Central memory CD8-positive, alpha-beta T cell (primary cell): ENCODE results near the gene THRAP3.
A peak's percentile ranks its signal among the peaks of the same experiment; 100 is the strongest.

Experiments
- ATAC-seq: fragments of 150-1000 bp; cut with Tn5 transposase; replicated peaks from 2 replicates; pipeline ENCODE4 v1.10.0; 2022; ENCODE audit warnings: mild to moderate bottlenecking, moderate FRiP score, moderate number of reproducible peaks; ENCODE audit not compliant: poor library complexity, severe bottlenecking; ENCODE audit errors: extremely low read depth
- DNase-seq, 2 donors: peaks; one replicate each; pipeline ENCODE4 v3.0.0; 2021; ENCODE audit warnings: low spot score in 2 of 2
- H3K27ac Mint-ChIP-seq: one replicate; pipeline ENCODE4 v1.8.0; 2022; ENCODE audit warnings: low read depth, mild to moderate bottlenecking, moderate library complexity, mixed read lengths
- H3K27me3 Mint-ChIP-seq: one replicate; pipeline ENCODE4 v1.8.0; 2022; ENCODE audit warnings: mixed read lengths
- H3K36me3 Mint-ChIP-seq: one replicate; pipeline ENCODE4 v1.8.0; 2022; ENCODE audit warnings: mild to moderate bottlenecking, moderate library complexity, mixed read lengths; ENCODE audit not compliant: insufficient read depth
- H3K4me1 Mint-ChIP-seq: one replicate; pipeline ENCODE4 v1.8.0; 2022; ENCODE audit warnings: mixed read lengths
- H3K4me3 Mint-ChIP-seq: one replicate; pipeline ENCODE4 v1.8.0; 2022; ENCODE audit warnings: mild to moderate bottlenecking, moderate library complexity, mixed read lengths
- H3K9me3 Mint-ChIP-seq: one replicate; pipeline ENCODE4 v1.8.0; 2022; ENCODE audit warnings: mixed read lengths

Gene THRAP3

DNA sequence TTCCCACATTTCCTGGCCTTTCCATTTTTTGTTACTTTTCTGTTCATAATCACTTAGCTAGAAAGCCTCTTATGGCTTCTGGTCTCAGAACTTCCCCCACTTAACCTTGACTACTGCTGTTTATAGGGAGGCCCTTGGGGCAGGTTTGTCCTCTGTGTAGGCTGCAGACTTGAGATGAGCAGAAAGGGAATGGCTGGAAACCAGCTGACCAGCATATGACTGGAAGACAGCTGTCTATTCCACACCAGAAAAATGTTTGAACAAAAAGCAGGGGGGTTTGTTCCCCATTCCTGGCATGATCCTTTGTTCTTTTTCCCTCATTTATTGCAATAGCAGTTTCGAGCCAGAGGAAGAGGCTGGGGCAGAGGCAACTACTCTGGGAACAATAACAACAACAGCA lies 77.0 kb downstream of the THRAP3 start:
- DNase-seq (no peak), ATAC-seq (no peak)
- H3K4me1 Mint-ChIP-seq = no peaks in the 10 kb centered on the region
- H3K9me3 Mint-ChIP-seq = no peaks in the 10 kb centered on the region
- H3K4me3 Mint-ChIP-seq = no peak overlapping the region
- H3K27me3 Mint-ChIP-seq = no peaks in the 10 kb centered on the region
- H3K36me3 Mint-ChIP-seq = peaks cover 65% of the 10 kb centered on the region
- no peak overlapping the region for H3K27ac Mint-ChIP-seq

DNA sequence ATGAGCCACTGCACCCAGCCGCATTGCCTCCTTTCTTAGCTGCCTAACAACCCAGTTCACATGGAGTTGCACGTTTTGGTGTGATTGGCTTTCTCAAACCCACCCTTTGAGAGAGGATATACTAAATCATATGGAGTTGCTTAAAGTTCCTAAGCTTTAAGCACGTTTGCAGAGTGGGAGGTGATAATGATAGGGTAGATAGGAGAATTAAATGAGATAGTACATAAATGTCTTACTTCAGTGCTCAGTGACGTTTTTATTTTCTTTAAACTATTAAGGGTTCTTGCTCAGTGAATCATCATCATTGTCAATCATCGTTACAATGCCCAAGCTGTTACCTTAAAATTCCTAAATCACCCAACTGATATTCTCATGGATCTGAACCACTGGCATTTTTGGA lies 79.0 kb downstream of the THRAP3 start:
- Mint-ChIP-seq H3K36me3 (peaks cover 55% of the 10 kb centered on the region), H3K9me3 (no peaks in the 10 kb centered on the region), H3K4me3 (no peak overlapping the region), H3K27ac (peak overlapping the region; percentile 86), H3K4me1 (peaks cover 5% of the 10 kb centered on the region), H3K27me3 (no peaks in the 10 kb centered on the region)
- ATAC-seq = no peak
- DNase-seq = no peak

DNA sequence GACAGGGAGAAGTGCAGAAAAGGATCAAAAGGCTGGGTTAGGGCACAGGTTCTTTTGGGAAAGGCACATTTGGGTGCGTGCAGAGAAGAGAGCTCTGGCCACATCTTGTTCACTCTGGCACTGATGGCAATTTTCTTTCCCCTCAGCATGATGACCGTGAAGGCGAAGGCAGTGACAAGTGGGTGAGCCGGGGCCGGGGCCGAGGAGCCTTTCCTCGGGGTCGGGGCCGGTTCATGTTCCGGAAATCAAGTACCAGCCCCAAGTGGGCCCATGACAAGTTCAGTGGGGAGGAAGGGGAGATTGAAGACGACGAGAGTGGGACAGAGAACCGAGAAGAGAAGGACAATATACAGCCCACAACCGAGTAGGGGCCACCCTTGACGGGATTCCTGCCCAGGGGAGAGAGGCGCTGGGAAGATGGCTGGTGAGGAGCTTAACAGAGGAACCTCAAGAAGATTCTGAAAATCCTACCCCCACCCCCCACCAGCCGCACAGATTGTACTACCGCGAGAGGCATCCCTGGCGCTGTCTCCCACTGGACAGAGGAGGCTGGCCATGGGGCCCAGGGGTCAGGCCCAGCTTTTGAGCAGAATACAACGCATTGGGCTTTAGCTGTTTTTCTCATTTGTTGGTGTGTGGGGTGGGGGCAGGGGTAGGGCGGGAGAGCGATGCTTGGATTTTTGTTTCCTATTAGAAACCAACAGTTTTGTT lies 79.6 kb downstream of the THRAP3 start:
- DNase-seq (no peak), ATAC-seq (no peak)
- peaks cover 5% of the 10 kb centered on the region for H3K4me1 Mint-ChIP-seq
- H3K4me3 Mint-ChIP-seq = no peak overlapping the region
- H3K9me3 Mint-ChIP-seq = no peaks in the 10 kb centered on the region
- peak overlapping the region; percentile 86 for H3K27ac Mint-ChIP-seq
- peaks cover 51% of the 10 kb centered on the region for H3K36me3 Mint-ChIP-seq
- H3K27me3 Mint-ChIP-seq = no peaks in the 10 kb centered on the region

DNA sequence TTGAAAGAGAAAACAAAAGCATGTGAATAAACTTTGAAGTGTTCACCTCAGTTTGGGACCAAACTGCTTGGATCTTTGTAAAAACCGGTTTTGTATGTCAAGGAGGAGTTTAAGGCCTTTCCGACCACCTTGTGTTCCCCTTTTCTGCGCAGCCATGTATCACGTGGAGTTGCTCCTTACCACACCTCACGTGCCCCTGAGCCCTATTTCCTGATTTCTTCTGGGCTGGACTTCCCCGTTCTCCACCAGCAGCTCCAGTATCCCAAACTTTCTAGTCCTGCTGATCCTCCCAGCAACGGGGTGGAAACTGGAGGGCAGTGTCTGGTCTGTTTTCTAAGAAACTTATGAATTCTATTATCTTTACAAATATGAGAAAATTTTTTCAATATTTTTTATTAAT lies 80.3 kb downstream of the THRAP3 start:
- Mint-ChIP-seq H3K9me3 (no peaks in the 10 kb centered on the region), H3K36me3 (peaks cover 45% of the 10 kb centered on the region), H3K4me1 (peaks cover 5% of the 10 kb centered on the region), H3K27ac (peak overlapping the region; percentile 46), H3K27me3 (no peaks in the 10 kb centered on the region), H3K4me3 (no peak overlapping the region)
- ATAC-seq (no peak), DNase-seq (no peak)

DNA sequence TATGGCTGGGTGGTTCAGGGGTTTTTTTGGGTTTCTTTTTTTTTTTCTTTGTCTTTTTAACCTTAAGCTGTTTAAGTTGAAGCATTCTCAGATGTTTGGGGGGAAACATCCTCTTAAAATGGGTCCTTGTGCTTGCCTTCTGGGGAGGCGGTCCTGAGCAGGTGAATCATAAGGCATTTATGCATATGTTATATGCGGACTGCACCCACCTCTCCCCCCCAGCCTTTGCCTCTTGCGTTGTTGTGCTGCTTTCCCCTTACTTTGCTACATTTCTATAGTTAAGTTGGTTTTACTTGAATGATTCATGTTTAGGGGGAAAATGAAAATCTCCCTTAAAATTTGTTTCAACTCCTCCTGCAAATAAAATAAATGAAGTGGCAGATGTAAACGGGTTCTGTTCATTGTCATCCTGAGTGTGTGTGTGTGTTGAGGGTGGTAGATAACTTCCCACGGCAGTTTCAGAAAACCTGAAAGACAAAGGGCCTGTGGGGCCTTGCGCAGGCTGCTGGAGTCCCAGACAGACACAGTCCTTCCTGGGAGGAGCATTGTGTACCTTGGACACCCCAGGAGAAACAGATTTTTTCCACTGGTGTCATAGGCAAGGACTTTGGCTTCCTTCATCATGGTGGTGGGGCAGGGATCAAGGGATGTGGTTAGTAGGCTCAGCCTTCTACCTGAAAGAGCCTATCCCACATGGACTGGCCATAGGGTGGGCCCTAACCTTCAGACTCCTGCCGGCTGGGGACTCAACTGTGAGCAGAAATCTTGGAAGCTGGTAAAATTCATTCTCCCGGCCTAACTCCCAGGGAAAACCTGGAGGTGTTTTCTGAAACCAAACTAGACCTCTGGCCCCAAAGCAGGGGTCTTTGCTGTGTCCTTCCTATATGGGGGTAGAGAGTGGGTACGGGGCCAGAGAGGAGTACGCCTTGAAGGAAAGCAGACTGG lies 81.0 kb downstream of the THRAP3 start:
- no peaks in the 10 kb centered on the region for H3K9me3 Mint-ChIP-seq
- H3K4me1 Mint-ChIP-seq = peaks cover 5% of the 10 kb centered on the region
- no peak for ATAC-seq
- H3K4me3 Mint-ChIP-seq = peak overlapping the region; percentile 91
- H3K27ac Mint-ChIP-seq = peak overlapping the region; percentile 46
- DNase-seq = no peak
- no peaks in the 10 kb centered on the region for H3K27me3 Mint-ChIP-seq
- H3K36me3 Mint-ChIP-seq = peaks cover 40% of the 10 kb centered on the region

DNA sequence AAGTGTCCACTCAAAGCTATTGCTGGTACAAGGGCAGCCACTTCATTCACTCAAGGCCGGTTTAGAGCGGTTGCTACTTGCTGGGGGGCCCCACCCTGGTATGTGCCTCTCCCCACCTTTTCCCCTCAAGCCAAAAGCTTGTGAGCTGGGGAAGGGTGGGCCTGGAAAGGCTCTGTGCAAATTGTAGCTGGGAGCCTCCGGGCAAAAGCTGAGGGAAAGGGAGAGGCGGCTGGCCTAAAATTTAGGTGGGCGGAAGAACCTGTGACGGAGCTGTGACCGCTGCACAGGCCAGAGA lies 81.6 kb downstream of the THRAP3 start:
- no peak for ATAC-seq
- peaks cover 35% of the 10 kb centered on the region for H3K36me3 Mint-ChIP-seq
- H3K9me3 Mint-ChIP-seq = no peaks in the 10 kb centered on the region
- peak overlapping the region; percentile 91 for H3K4me3 Mint-ChIP-seq
- DNase-seq = no peak
- peaks cover 10% of the 10 kb centered on the region for H3K4me1 Mint-ChIP-seq
- H3K27me3 Mint-ChIP-seq = no peaks in the 10 kb centered on the region
- H3K27ac Mint-ChIP-seq = peak overlapping the region; percentile 87

DNA sequence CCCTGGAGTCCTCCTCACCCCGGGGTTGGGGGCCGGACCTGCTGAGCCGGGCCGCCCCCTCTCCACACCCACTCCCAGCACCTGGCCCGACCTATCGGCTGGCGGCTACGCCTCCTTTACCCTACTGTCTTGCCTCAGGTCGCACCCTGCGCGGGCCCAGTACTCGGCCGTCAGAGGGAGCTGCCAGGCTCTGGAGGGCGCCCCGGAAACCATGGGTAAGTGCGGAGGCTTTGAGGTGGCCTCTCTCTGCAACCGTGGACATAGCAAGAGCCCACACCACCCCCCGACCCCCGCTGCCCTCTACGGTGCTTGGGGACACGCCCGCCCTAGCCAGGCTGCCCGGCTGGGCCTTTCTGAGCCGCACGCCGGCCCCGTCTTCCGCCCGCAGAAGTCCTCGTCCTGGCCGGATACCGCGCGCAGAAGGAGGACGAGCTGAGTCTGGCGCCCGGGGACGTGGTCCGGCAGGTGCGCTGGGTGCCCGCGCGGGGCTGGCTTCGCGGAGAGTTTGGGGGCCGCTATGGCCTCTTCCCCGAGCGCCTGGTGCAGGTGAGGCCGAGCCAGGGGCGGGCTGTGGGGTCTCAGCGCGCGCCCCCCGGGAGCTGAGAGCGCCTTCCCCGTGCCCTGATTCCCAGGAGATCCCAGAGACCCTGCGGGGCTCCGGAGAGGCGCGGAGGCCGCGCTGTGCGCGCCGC lies 82.1 kb downstream of the THRAP3 start, which contains the start of gene SH3D21:
Gene SH3D21 (plus strand): TSS at position 159 of the 692 bp plus-strand sequence. CDS start 53 bp downstream, at position 212.
- peaks cover 32% of the 10 kb centered on the region for H3K36me3 Mint-ChIP-seq
- H3K9me3 Mint-ChIP-seq = no peaks in the 10 kb centered on the region
- H3K27me3 Mint-ChIP-seq = no peaks in the 10 kb centered on the region
- ATAC-seq (peak; percentile 42), DNase-seq (no peak)
- H3K4me3 Mint-ChIP-seq = peak within 1 kb of the TSS; percentile 91
- H3K4me1 Mint-ChIP-seq = peaks cover 10% of the 10 kb centered on the region
- peak within 1 kb of the TSS; percentile 87 for H3K27ac Mint-ChIP-seq

DNA sequence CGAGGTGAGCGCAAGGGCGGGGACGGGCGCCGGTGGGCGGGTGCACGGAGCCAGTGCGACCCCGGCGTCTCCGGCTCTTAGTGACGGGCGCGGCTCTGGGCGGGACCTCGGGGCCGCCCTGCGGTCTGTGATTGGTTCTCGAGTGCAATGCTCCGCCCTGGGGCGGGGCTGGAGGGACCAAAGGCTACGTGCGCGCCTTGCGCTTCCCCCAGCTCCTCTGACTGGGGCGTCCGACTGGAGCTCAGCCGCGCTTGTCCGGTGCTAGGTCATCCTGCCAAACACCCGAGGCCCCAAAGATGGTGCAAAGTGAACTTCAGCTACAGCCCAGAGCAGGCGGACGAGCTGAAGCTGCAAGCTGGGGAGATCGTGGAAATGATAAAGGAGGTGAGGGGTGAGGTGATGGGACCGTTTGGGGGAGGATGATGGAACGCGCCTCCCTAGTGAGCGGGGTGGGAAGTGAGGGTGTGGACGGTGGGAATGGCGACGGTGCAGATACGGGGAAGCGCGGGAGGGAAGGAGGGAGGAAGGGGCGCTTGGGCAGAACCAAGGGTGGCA lies 82.7 kb downstream of the THRAP3 start:
- H3K27ac Mint-ChIP-seq = peak overlapping the region; percentile 87
- no peaks in the 10 kb centered on the region for H3K27me3 Mint-ChIP-seq
- ATAC-seq (peak; percentile 99), DNase-seq (peak; percentile 92 to 93)
- H3K9me3 Mint-ChIP-seq = no peaks in the 10 kb centered on the region
- H3K4me3 Mint-ChIP-seq = peak overlapping the region; percentile 91
- peaks cover 10% of the 10 kb centered on the region for H3K4me1 Mint-ChIP-seq
- peaks cover 29% of the 10 kb centered on the region for H3K36me3 Mint-ChIP-seq

DNA sequence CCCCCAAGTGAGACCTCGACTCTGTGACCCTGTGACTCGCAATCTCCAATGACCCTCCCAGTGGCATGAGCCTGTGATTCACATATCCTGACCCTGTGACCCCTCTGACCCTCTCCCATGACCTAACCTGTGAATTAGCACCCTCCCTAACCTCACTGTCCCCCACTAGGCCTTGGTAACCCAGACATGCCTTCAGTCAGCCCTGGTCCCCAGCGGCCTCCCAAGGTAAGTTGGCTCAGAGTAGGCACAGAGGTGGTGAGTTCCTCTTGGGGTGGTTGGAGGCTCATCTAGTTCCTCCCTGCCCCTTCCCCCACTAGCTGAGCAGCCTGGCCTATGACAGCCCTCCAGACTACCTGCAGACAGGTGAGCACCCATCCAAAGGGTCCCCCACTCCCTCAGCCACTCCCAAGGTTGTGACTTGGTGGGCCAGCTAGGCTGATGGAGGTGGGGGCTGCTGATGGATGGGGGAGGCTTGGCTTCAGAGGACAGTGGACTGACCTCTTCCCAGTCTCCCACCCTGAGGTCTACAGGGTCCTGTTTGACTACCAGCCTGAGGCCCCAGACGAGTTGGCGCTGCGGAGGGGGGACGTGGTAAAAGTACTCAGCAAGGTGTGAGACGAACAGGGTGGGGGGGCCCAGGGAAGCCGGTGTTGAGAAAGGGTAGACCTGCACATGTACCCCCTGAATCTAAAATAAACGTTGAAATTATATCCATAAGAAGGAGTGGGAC lies 83.5 kb downstream of the THRAP3 start:
- H3K27me3 Mint-ChIP-seq = no peaks in the 10 kb centered on the region
- DNase-seq = no peak
- H3K27ac Mint-ChIP-seq = peak overlapping the region; percentile 87
- H3K4me1 Mint-ChIP-seq = peaks cover 10% of the 10 kb centered on the region
- peaks cover 21% of the 10 kb centered on the region for H3K36me3 Mint-ChIP-seq
- peak overlapping the region; percentile 91 for H3K4me3 Mint-ChIP-seq
- H3K9me3 Mint-ChIP-seq = no peaks in the 10 kb centered on the region
- no peak for ATAC-seq

DNA sequence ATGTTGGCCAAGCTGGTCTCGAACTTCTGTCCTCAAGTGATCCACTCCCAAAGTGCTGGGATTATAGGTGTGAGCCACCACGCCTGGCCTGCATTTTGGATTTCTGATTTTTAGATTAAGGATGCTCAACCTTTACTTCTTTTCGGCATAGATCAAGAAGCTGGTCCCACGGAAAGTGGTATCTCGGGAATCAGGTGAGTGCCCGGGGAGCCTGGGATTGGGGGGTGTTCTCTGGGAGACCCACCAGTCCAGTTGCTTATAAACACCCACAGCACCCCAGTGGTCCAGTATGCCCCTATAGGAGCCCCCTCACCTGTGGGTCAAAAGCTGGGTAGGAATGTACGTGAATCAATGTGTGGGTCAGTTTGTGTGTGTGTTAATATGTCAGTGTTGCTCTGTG lies 85.2 kb downstream of the THRAP3 start:
- Mint-ChIP-seq H3K4me3 (no peak overlapping the region), H3K9me3 (no peaks in the 10 kb centered on the region), H3K4me1 (peaks cover 10% of the 10 kb centered on the region), H3K36me3 (peaks cover 10% of the 10 kb centered on the region), H3K27me3 (no peaks in the 10 kb centered on the region), H3K27ac (no peak overlapping the region)
- DNase-seq (no peak), ATAC-seq (no peak)

DNA sequence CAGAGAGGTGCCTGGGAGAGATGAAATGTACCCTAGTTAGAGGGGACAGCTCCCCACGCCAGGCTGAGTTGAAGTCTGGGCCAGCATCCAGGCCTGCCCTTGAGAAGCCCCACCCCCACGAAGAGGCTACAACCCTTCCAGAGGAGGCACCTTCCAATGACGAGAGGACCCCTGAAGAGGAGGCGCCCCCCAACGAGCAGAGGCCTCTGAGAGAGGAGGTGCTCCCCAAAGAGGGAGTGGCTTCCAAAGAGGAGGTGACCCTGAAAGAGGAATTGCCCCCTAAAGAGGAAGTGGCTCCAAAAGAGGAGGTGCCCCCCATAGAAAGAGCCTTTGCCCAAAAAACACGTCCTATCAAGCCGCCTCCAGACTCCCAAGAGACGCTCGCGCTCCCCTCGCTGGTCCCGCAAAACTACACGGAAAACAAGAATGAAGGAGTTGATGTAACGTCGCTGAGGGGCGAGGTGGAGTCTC lies 96.1 kb downstream of the THRAP3 start:
- no peaks in the 10 kb centered on the region for H3K27me3 Mint-ChIP-seq
- H3K4me1 Mint-ChIP-seq = peaks cover 18% of the 10 kb centered on the region
- H3K4me3 Mint-ChIP-seq = peak overlapping the region; percentile 72
- H3K36me3 Mint-ChIP-seq = peaks cover 1% of the 10 kb centered on the region
- no peaks in the 10 kb centered on the region for H3K9me3 Mint-ChIP-seq
- ATAC-seq (no peak), DNase-seq (no peak)
- H3K27ac Mint-ChIP-seq = peak overlapping the region; percentile 23

DNA sequence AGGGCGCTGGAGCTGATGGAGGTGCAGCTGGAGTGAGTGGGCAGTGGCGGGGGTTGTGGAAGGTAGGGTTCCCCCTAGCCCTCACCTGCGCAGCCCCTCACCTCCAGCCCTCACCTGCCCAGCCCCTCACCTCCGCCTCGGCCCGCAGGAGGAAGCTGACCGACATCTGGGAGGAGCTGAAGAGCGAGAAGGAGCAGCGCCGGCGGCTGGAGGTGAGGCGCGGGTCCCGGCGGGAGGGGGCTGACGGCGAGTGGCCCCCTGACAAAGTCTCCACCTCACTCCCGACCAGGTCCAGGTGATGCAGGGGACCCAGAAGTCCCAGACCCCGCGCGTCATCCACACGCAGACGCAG lies 96.5 kb downstream of the THRAP3 start:
- H3K4me1 Mint-ChIP-seq = peaks cover 18% of the 10 kb centered on the region
- H3K27me3 Mint-ChIP-seq = no peaks in the 10 kb centered on the region
- H3K36me3 Mint-ChIP-seq = peaks cover 1% of the 10 kb centered on the region
- H3K9me3 Mint-ChIP-seq = no peaks in the 10 kb centered on the region
- peak overlapping the region; percentile 23 for H3K27ac Mint-ChIP-seq
- peak overlapping the region; percentile 72 for H3K4me3 Mint-ChIP-seq
- ATAC-seq (no peak), DNase-seq (no peak)
